HepG2 (cell line): Measurements from ENCODE around the gene PSMC4. TPM values are rescaled to one million over a fixed set of nuclear protein-coding genes. Genes with fewer than 3 reads are reported as not detected.
A peak's percentile ranks its signal among the peaks of the same experiment; 100 is the strongest.

ENCODE experiments used
- ELF3 ChIP-seq: IDR thresholded peaks from 2 replicates; pipeline ENCODE4 v1.6.1; 2016; ENCODE audit warnings: missing genetic modification reagents, missing compliant biosample characterization
- ETV6 ChIP-seq: sonication (generic); formaldehyde crosslinking; conservative IDR thresholded peaks from 2 replicates; pipeline ENCODE4 v1.4.0; 2020; ENCODE audit warnings: missing genetic modification reagents
- GPN1 ChIP-seq: sonication (generic); formaldehyde crosslinking; IDR thresholded peaks from 2 replicates; pipeline ENCODE4 v1.5.1; 2020; ENCODE audit warnings: missing genetic modification reagents, borderline replicate concordance
- MAFF ChIP-seq: IDR thresholded peaks from 2 replicates; pipeline ENCODE4 v1.6.1; 2011; ENCODE audit warnings: low read depth, low read length, improper control_type of control experiment
- MTA1 ChIP-seq: sonication (generic); formaldehyde crosslinking; IDR thresholded peaks from 2 replicates; pipeline ENCODE4 v1.4.0; 2020; ENCODE audit warnings: missing genetic modification reagents, mild to moderate bottlenecking, borderline replicate concordance
- NPAS2 ChIP-seq: sonication (generic); formaldehyde crosslinking; IDR thresholded peaks from 2 replicates; pipeline ENCODE4 v1.8.0; 2022; ENCODE audit warnings: mild to moderate bottlenecking, missing genetic modification reagents, borderline replicate concordance
- PAWR ChIP-seq: sonication (generic); formaldehyde crosslinking; IDR thresholded peaks from 2 replicates; pipeline ENCODE4 v1.4.0; 2020; ENCODE audit warnings: missing genetic modification reagents, mild to moderate bottlenecking, borderline replicate concordance
- SRF ChIP-seq: IDR thresholded peaks from 2 replicates; pipeline ENCODE4 v1.6.1; 2011; ENCODE audit warnings: mild to moderate bottlenecking, low read depth, low read length, moderate library complexity
- ZBTB21 ChIP-seq: sonication (generic); formaldehyde crosslinking; IDR thresholded peaks from 2 replicates; pipeline ENCODE4 v1.4.0; 2020; ENCODE audit warnings: missing genetic modification reagents
- ZFP36L1 ChIP-seq: sonication (generic); formaldehyde crosslinking; IDR thresholded peaks from 2 replicates; pipeline ENCODE4 v1.8.0; 2022; ENCODE audit warnings: mild to moderate bottlenecking, missing genetic modification reagents, moderate library complexity
- ZFP82 ChIP-seq: sonication (generic); formaldehyde crosslinking; IDR thresholded peaks from 2 replicates; pipeline ENCODE4 v1.5.1; 2020; ENCODE audit warnings: mild to moderate bottlenecking, missing genetic modification reagents, borderline replicate concordance
- ZFX ChIP-seq: sonication (generic); formaldehyde crosslinking; IDR thresholded peaks from 2 replicates; pipeline ENCODE4 v1.4.0; 2020; ENCODE audit warnings: mild to moderate bottlenecking, low read depth, missing genetic modification reagents, moderate library complexity
- ZNF10 ChIP-seq: sonication (generic); formaldehyde crosslinking; IDR thresholded peaks from 2 replicates; pipeline ENCODE4 v1.4.0; 2020; ENCODE audit warnings: mild to moderate bottlenecking, low read depth, missing genetic modification reagents, borderline replicate concordance
- ZNF263 ChIP-seq: sonication (generic); formaldehyde crosslinking; IDR thresholded peaks from 2 replicates; pipeline ENCODE4 v1.4.0; 2020; ENCODE audit warnings: missing genetic modification reagents
- ZNF326 ChIP-seq: sonication (generic); formaldehyde crosslinking; IDR thresholded peaks from 2 replicates; pipeline ENCODE4 v1.4.0; 2020; ENCODE audit warnings: missing genetic modification reagents, borderline replicate concordance
- ZNF589 ChIP-seq: sonication (generic); formaldehyde crosslinking; conservative IDR thresholded peaks from 2 replicates; pipeline ENCODE4 v1.8.0; 2022; ENCODE audit warnings: mild to moderate bottlenecking, moderate library complexity, missing genetic modification reagents
- ZNF678 ChIP-seq: sonication (generic); formaldehyde crosslinking; IDR thresholded peaks from 2 replicates; pipeline ENCODE4 v1.4.0; 2020; ENCODE audit warnings: mild to moderate bottlenecking, missing genetic modification reagents
- ZNF713 ChIP-seq: sonication (generic); formaldehyde crosslinking; IDR thresholded peaks from 2 replicates; pipeline ENCODE4 v1.4.0; 2020; ENCODE audit warnings: mild to moderate bottlenecking, missing genetic modification reagents
- ZNF724P ChIP-seq: sonication (generic); formaldehyde crosslinking; IDR thresholded peaks from 2 replicates; pipeline ENCODE4 v1.8.0; 2022; ENCODE audit warnings: missing genetic modification reagents, borderline replicate concordance
- ZSCAN20 ChIP-seq: sonication (generic); formaldehyde crosslinking; IDR thresholded peaks from 2 replicates; pipeline ENCODE4 v1.4.0; 2020; ENCODE audit warnings: missing genetic modification reagents, mild to moderate bottlenecking, borderline replicate concordance
- polyA plus RNA-seq, 8 experiments: library from polyadenylated mRNA; depleted of rRNA in 3 of 8; stranded (reverse) in 7 of 8; unstranded in 1 of 8; fragments of >200 nt; fragmentation: Illumina TruSeq in 4 of 8; extraction: Trizol in 4 of 8; gene quantifications; 2 replicates each; pipeline versions ENCODE4 v1.2.1 to v1.2.3, GENCODE V29; 2011 to 2016; ENCODE audit warnings: low read depth in 4 of 8, missing spikeins in 1 of 8, mixed read lengths in 1 of 8; ENCODE audit not compliant: insufficient read depth in 1 of 8
- total RNA-seq, 5 experiments: library from RNA; depleted of rRNA; stranded (reverse); fragments of >200 nt; fragmentation: Illumina TruSeq; extraction: Trizol; gene quantifications; 2 replicates each; pipeline ENCODE4 v1.2.3, GENCODE V29; 2016; ENCODE audit warnings: low read depth in 1 of 5
- TF ChIP-seq, protein P1 (sequence below): sonication (generic); formaldehyde crosslinking; IDR thresholded peaks from 2 replicates; pipeline ENCODE4 v1.5.0; 2020; ENCODE audit warnings: missing genetic modification reagents
- TF ChIP-seq, protein P2 (sequence below): sonication (generic); formaldehyde crosslinking; IDR thresholded peaks from 2 replicates; pipeline ENCODE4 v1.5.1; 2020; ENCODE audit warnings: missing genetic modification reagents, mild to moderate bottlenecking, borderline replicate concordance
- TF ChIP-seq, protein P3 (sequence below): sonication (generic); formaldehyde crosslinking; IDR thresholded peaks from 2 replicates; pipeline ENCODE4 v1.4.0; 2020; ENCODE audit warnings: missing genetic modification reagents
- TF ChIP-seq, protein P4 (sequence below): sonication (generic); formaldehyde crosslinking; IDR thresholded peaks from 2 replicates; pipeline ENCODE4 v1.5.1; 2020; ENCODE audit warnings: missing genetic modification reagents, mild to moderate bottlenecking, borderline replicate concordance

Gene PSMC4
- total and polyA plus RNA-seq, 2 of the 13 experiments (the other 11 are each of a cell fraction or from before 2014, with no cell fraction given), result 49.9 to 160 TPM

DNA sequence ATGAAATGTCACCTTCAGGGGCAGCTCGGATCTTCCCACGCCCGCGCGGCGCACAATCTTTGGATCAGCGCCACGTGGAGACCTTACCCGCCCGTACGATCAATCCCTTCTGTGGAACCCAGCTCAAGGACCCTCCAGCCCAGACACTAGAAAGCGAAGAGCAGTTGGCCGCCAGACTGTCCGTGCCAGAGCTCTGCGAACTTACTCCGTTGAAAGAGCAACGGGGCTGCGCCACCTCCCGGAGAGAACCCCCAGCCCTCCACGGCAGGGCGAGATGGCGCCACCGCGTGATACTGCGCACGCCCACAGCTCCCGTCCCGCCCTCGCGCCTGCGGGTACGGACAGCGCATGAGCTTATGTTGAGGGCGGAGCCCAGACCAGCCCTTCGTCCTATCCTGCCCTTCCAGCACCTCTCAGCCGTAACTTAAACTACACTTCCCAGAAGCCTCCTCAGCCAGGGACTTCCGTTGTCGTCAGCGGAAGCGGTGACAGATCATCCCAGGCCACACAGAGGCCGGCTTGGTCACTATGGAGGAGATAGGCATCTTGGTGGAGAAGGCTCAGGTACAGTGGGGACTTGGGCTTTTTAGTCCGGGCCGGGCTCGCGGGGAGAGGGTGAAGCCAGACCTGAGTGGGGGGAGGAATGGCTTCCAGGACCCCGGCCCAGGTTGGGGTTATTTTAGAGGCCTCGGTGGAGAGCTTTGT lies at the start of gene PSMC4 (continued):
- TF ChIP-seq ZFX (peak; percentile 94), ETV6 (CRISPR knock-in tag) (peak; percentile 87), MAFF (no peak), ZNF10 (CRISPR knock-in tag) (no peak), NPAS2 (CRISPR knock-in tag) (no peak), GPN1 (CRISPR knock-in tag) (no peak), ZNF724P (CRISPR knock-in tag) (peak; percentile 75; the same call in 1 of the 2 replicates), ZNF589 (no peak), ZNF678 (CRISPR knock-in tag) (no peak), ZNF713 (CRISPR knock-in tag) (peak; percentile 57; the same call in 1 of the 2 replicates), ZFP82 (CRISPR knock-in tag) (peak; percentile 69; the same call in 1 of the 2 replicates), ELF3 (CRISPR knock-in tag) (peak; percentile 74), ZNF263 (CRISPR knock-in tag) (peak; percentile 41; the same call in 1 of the 2 replicates), ZSCAN20 (CRISPR knock-in tag) (peak; percentile 75), MTA1 (CRISPR knock-in tag) (peak; percentile 68; the same call in 1 of the 2 replicates), ZNF326 (no peak), ZFP36L1 (CRISPR knock-in tag) (no peak; the same call in 1 of the 2 replicates), ZBTB21 (peak; percentile 76; the same call in 1 of the 2 replicates), SRF (no peak), PAWR (no peak)
- TF ChIP-seq, protein P1, sequence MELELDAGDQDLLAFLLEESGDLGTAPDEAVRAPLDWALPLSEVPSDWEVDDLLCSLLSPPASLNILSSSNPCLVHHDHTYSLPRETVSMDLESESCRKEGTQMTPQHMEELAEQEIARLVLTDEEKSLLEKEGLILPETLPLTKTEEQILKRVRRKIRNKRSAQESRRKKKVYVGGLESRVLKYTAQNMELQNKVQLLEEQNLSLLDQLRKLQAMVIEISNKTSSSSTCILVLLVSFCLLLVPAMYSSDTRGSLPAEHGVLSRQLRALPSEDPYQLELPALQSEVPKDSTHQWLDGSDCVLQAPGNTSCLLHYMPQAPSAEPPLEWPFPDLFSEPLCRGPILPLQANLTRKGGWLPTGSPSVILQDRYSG (CRISPR knock-in tag), result 0 out of 2 replicates have a peak, but pooled peaks have one; percentile 38
- TF ChIP-seq, protein P2, sequence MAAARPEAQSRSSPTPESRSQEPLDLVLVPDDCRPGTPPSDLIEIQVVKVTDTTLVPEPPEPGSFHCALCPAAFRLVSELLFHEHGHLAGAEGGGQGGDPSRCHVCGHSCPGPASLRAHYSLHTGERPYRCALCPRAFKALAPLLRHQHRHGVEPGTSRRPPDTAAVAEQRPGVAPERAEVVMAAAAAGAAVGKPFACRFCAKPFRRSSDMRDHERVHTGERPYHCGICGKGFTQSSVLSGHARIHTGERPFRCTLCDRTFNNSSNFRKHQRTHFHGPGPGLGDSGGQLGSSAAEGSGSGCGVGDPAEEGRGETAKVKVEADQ (CRISPR knock-in tag), result peak; percentile 50; the same call in 1 of the 2 replicates
- TF ChIP-seq, protein P3, sequence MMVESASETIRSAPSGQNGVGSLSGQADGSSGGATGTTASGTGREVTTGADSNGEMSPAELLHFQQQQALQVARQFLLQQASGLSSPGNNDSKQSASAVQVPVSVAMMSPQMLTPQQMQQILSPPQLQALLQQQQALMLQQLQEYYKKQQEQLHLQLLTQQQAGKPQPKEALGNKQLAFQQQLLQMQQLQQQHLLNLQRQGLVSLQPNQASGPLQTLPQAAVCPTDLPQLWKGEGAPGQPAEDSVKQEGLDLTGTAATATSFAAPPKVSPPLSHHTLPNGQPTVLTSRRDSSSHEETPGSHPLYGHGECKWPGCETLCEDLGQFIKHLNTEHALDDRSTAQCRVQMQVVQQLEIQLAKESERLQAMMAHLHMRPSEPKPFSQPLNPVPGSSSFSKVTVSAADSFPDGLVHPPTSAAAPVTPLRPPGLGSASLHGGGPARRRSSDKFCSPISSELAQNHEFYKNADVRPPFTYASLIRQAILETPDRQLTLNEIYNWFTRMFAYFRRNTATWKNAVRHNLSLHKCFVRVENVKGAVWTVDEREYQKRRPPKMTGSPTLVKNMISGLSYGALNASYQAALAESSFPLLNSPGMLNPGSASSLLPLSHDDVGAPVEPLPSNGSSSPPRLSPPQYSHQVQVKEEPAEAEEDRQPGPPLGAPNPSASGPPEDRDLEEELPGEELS (CRISPR knock-in tag), result peak; percentile 79
- TF ChIP-seq, protein P4, sequence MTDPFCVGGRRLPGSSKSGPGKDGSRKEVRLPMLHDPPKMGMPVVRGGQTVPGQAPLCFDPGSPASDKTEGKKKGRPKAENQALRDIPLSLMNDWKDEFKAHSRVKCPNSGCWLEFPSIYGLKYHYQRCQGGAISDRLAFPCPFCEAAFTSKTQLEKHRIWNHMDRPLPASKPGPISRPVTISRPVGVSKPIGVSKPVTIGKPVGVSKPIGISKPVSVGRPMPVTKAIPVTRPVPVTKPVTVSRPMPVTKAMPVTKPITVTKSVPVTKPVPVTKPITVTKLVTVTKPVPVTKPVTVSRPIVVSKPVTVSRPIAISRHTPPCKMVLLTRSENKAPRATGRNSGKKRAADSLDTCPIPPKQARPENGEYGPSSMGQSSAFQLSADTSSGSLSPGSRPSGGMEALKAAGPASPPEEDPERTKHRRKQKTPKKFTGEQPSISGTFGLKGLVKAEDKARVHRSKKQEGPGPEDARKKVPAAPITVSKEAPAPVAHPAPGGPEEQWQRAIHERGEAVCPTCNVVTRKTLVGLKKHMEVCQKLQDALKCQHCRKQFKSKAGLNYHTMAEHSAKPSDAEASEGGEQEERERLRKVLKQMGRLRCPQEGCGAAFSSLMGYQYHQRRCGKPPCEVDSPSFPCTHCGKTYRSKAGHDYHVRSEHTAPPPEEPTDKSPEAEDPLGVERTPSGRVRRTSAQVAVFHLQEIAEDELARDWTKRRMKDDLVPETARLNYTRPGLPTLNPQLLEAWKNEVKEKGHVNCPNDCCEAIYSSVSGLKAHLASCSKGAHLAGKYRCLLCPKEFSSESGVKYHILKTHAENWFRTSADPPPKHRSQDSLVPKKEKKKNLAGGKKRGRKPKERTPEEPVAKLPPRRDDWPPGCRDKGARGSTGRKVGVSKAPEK (CRISPR knock-in tag), result no peak
